Thoracic aorta (tissue), 2 donors: ENCODE measurements around the gene SLC22A23. TPM values are rescaled to one million over a fixed set of nuclear protein-coding genes. Genes with fewer than 3 reads are reported as not detected.

Source experiments
- ATAC-seq: fragments of 150-250 bp; one replicate; pipeline ENCODE4 v1.8.0; 2017; ENCODE audit warnings: low read depth; ENCODE audit not compliant: insufficient number of reproducible peaks, low FRiP score
- DNase-seq: peaks from one replicate; pipeline ENCODE4 v3.0.0-alpha.2; 2020; ENCODE audit warnings: low spot score
- H3K27ac ChIP-seq, 2 donors: fragments of 200-600 bp; sonication (generic); 1 replicate in 1 of 2; 2 replicates in 1 of 2; pipeline ENCODE4 v1.5.1; 2016; ENCODE audit warnings: mild to moderate bottlenecking in 2 of 2, moderate library complexity in 2 of 2
- H3K27me3 ChIP-seq: fragments of 200-600 bp; sonication (generic); replicated peaks from 2 replicates; pipeline ENCODE4 v1.6.0; 2016; ENCODE audit warnings: mild to moderate bottlenecking; ENCODE audit not compliant: insufficient read depth
- H3K36me3 ChIP-seq: fragments of 200-600 bp; sonication (generic); one replicate; pipeline ENCODE4 v1.5.1; 2016
- H3K4me1 ChIP-seq, 2 donors: fragments of 200-600 bp; sonication (generic); 1 replicate in 1 of 2; 2 replicates in 1 of 2; pipeline versions ENCODE4 v1.5.1 to v1.6.0; 2016; ENCODE audit warnings: low read depth in 2 of 2, mild to moderate bottlenecking in 1 of 2; ENCODE audit not compliant: control insufficient read depth in 1 of 2
- H3K4me3 ChIP-seq: fragments of 200-600 bp; sonication (generic); 2 replicates; pipeline ENCODE4 v1.5.1; 2016; ENCODE audit warnings: mild to moderate bottlenecking
- H3K9me3 ChIP-seq: fragments of 200-600 bp; sonication (generic); 2 replicates; pipeline ENCODE4 v1.5.1; 2016
- CTCF ChIP-seq: fragments of 200-600 bp; sonication (generic); IDR thresholded peaks from one replicate; pipeline ENCODE4 v1.5.1; 2019; ENCODE audit warnings: antibody characterized with exemption
- total RNA-seq, 2 donors: library from RNA; depleted of rRNA; stranded (reverse); fragments of >200 nt; gene quantifications; one replicate each; pipeline versions ENCODE4 v1.1.0 to v1.2.3, GENCODE V29; 2016

The SLC22A23 gene
- total RNA-seq, 2 donors from 2014 or later: 5.1 to 9.7 TPM

GRCh38 chr6:3237761-3238662 is 218.8 kb downstream of the SLC22A23 start:
- DNase-seq (no peak), ATAC-seq (no peak)
- H3K36me3 ChIP-seq: no peaks in the 10 kb centered on the region
- no peak overlapping the region for H3K4me3 ChIP-seq
- no peak for TF ChIP-seq CTCF
- H3K27me3 ChIP-seq: peaks cover 5% of the 10 kb centered on the region
- no peaks in the 10 kb centered on the region for H3K9me3 ChIP-seq
- no peaks in the 10 kb centered on the region for H3K4me1 ChIP-seq
- H3K27ac ChIP-seq: no peak overlapping the region

- Histone ChIP-seq H3K4me3 (no peak overlapping the region), H3K27ac (no peak overlapping the region), H3K36me3 (no peaks in the 10 kb centered on the region), H3K9me3 (no peaks in the 10 kb centered on the region), H3K27me3 (peaks cover 13% of the 10 kb centered on the region), H3K4me1 (peaks cover 5 to 13% of the 10 kb centered on the region in 2 donors)
- TF ChIP-seq CTCF: no peak
- no peak for DNase-seq
- ATAC-seq: no peak
Observed at GRCh38 chr6:3236005-3236404, 220.8 kb downstream of the SLC22A23 start.

- no peak for ATAC-seq
- no peak overlapping the region for H3K27ac ChIP-seq
- peaks cover 18% of the 10 kb centered on the region for H3K27me3 ChIP-seq
- no peak overlapping the region for H3K4me3 ChIP-seq
- TF ChIP-seq CTCF: no peak
- H3K4me1 ChIP-seq: peaks cover 5 to 18% of the 10 kb centered on the region in 2 donors
- no peak for DNase-seq
- H3K36me3 ChIP-seq: no peaks in the 10 kb centered on the region
- no peaks in the 10 kb centered on the region for H3K9me3 ChIP-seq
Observed at GRCh38 chr6:3235486-3235885, 221.4 kb downstream of the SLC22A23 start.

GRCh38 chr6:3233904-3234303 is 222.9 kb downstream of the SLC22A23 start:
- Histone ChIP-seq H3K36me3 (no peaks in the 10 kb centered on the region), H3K4me1 (peaks cover 11 to 34% of the 10 kb centered on the region in 2 donors), H3K27ac (no peak overlapping the region), H3K9me3 (no peaks in the 10 kb centered on the region), H3K27me3 (peaks cover 34% of the 10 kb centered on the region), H3K4me3 (no peak overlapping the region)
- TF ChIP-seq CTCF: no peak
- ATAC-seq (no peak), DNase-seq (no peak)

- no peak overlapping the region for H3K4me3 ChIP-seq
- peaks cover 12 to 38% of the 10 kb centered on the region in 2 donors for H3K4me1 ChIP-seq
- H3K9me3 ChIP-seq: no peaks in the 10 kb centered on the region
- peaks cover 36% of the 10 kb centered on the region for H3K27me3 ChIP-seq
- H3K36me3 ChIP-seq: no peaks in the 10 kb centered on the region
- no peak for DNase-seq
- TF ChIP-seq CTCF: no peak
- H3K27ac ChIP-seq: no peak overlapping the region
- ATAC-seq: no peak
Observed at GRCh38 chr6:3233321-3233720, 223.5 kb downstream of the SLC22A23 start.
